Measurements from ENCODE around the gene PLCB1.

The PLCB1 gene

DNA sequence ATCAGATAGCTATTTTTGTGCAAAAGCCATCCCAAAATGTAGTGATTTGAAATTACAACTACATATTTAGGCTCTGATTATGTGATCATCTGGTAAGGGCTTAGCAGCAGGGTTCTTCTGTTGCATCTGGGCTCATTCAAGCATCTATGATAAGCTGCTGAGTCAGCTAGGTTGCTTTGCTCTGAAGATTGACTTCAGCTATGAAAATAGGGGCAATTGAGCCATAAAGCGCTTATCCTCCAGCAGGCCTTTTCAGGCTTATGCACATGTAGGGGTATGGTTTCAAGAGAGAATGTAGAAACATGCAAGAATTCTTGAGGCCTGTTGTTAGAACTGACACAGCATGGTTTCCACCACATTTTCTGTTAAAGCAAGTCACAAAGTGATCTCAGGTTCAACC, 114.1 kb downstream of the PLCB1 start:
- no peaks in the 10 kb centered on the region for H3K27me3 ChIP-seq (ENCODE audit: insufficient read depth, low read depth)
- no peaks in the 10 kb centered on the region for H3K36me3 ChIP-seq (ENCODE audit: insufficient read depth)
- H2AFZ ChIP-seq (ENCODE audit: low read depth), result no peak overlapping the region
- no peak for TF ChIP-seq CTCF (conservative IDR thresholded peaks at IDR 0.05; ENCODE audit: low read depth, low read length)
- no peak overlapping the region for H3K4me3 ChIP-seq (IDR thresholded peaks at IDR 0.05; ENCODE audit: insufficient read depth, low read depth, low read length)
- H3K79me2 ChIP-seq (ENCODE audit: insufficient read depth, low read depth), result no peaks in the 10 kb centered on the region
- H3K9ac ChIP-seq, result no peak overlapping the region
- H3K4me2 ChIP-seq, result no peak overlapping the region
- H3K27ac ChIP-seq, result no peak overlapping the region
- peaks cover 9% of the 10 kb centered on the region for H3K4me1 ChIP-seq (ENCODE audit: low read depth, poor library complexity, severe bottlenecking)
- H4K20me1 ChIP-seq (ENCODE audit: insufficient read depth), result no peaks in the 10 kb centered on the region

DNA sequence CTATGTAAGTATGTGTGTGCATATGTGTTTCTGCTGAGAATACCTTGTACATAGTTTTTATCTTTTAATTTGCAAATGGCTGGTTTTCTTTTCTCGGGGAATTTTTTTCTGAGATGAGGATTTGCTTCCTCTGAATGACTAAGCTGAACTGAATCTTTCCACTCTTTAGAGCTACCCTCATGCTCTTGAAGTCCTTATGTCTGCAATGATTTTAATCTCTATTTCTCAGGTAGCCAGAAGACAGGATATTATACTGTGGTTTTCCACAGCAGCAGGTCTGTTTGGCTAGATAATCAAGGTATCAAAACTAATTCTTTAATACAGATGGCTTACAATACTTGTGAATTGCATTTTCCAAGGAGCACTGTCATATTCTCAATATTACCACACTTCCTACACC, 114.7 kb downstream of the PLCB1 start:
- Histone ChIP-seq H3K36me3 (ENCODE audit: insufficient read depth) (no peaks in the 10 kb centered on the region), H3K9ac (no peak overlapping the region), H3K27ac (no peak overlapping the region), H2AFZ (ENCODE audit: low read depth) (no peak overlapping the region), H3K79me2 (ENCODE audit: insufficient read depth, low read depth) (no peaks in the 10 kb centered on the region), H4K20me1 (ENCODE audit: insufficient read depth) (no peaks in the 10 kb centered on the region), H3K4me2 (no peak overlapping the region), H3K4me1 (ENCODE audit: low read depth, poor library complexity, severe bottlenecking) (peaks cover 9% of the 10 kb centered on the region), H3K27me3 (ENCODE audit: insufficient read depth, low read depth) (no peaks in the 10 kb centered on the region), H3K4me3 (IDR thresholded peaks at IDR 0.05; ENCODE audit: insufficient read depth, low read depth, low read length) (no peak overlapping the region)
- no peak for TF ChIP-seq CTCF (conservative IDR thresholded peaks at IDR 0.05; ENCODE audit: low read depth, low read length)

DNA sequence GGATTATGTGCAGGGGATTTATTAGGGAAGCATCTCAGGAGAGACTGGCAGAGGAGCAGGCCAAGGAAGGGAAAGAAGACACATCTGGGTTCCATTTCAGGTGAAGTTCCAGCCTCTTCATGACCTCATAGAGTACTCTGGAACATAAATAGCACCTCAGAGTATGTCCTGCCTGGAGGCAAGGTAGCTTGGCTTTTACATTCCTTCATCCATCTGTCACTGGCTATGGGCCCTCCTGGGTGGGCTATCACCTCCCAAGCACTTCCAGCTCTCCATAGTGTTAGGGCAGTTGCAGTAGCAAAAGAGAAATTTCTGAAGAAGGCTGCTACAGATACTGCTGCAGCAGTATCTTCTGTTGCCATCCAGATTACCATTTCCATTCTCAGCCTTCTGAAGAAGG, 116.0 kb downstream of the PLCB1 start:
- Histone ChIP-seq H4K20me1 (ENCODE audit: insufficient read depth) (no peaks in the 10 kb centered on the region), H3K4me1 (ENCODE audit: low read depth, poor library complexity, severe bottlenecking) (peaks cover 14% of the 10 kb centered on the region), H3K4me3 (IDR thresholded peaks at IDR 0.05; ENCODE audit: insufficient read depth, low read depth, low read length) (no peak overlapping the region), H3K36me3 (ENCODE audit: insufficient read depth) (no peaks in the 10 kb centered on the region), H3K9ac (no peak overlapping the region), H3K4me2 (no peak overlapping the region), H3K27me3 (ENCODE audit: insufficient read depth, low read depth) (no peaks in the 10 kb centered on the region), H3K79me2 (ENCODE audit: insufficient read depth, low read depth) (no peaks in the 10 kb centered on the region), H2AFZ (ENCODE audit: low read depth) (no peak overlapping the region), H3K27ac (no peak overlapping the region)
- no peak for TF ChIP-seq CTCF (conservative IDR thresholded peaks at IDR 0.05; ENCODE audit: low read depth, low read length)

DNA sequence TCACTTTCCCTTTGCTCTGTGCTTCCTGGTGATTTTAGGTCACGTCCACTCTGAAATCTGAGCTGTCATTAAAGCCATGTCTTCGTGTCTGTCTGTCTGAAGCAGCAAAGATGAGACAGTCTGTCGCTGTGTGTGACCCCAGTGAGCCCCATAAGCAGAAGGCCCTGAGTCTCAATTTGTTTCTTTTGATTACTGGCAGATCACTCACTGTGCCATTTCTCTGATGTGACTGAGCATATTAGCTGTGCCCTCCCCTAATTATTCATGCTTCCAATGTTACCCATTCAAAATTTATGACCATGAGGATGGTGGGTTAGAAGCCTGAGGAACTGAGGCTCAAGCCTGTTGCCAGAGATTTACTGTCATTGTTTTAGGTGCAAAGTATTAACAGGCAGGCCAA, 117.6 kb downstream of the PLCB1 start:
- H3K4me3 ChIP-seq (IDR thresholded peaks at IDR 0.05; ENCODE audit: insufficient read depth, low read depth, low read length), result no peak overlapping the region
- H3K27me3 ChIP-seq (ENCODE audit: insufficient read depth, low read depth), result no peaks in the 10 kb centered on the region
- no peaks in the 10 kb centered on the region for H3K79me2 ChIP-seq (ENCODE audit: insufficient read depth, low read depth)

More for the DNA sequence above, 117.6 kb downstream of the PLCB1 start:
- Histone ChIP-seq H3K4me2 (no peak overlapping the region), H3K4me1 (ENCODE audit: low read depth, poor library complexity, severe bottlenecking) (peaks cover 14% of the 10 kb centered on the region), H3K27ac (no peak overlapping the region), H2AFZ (ENCODE audit: low read depth) (no peak overlapping the region), H4K20me1 (ENCODE audit: insufficient read depth) (no peaks in the 10 kb centered on the region), H3K9ac (no peak overlapping the region), H3K36me3 (ENCODE audit: insufficient read depth) (no peaks in the 10 kb centered on the region)
- TF ChIP-seq CTCF (conservative IDR thresholded peaks at IDR 0.05; ENCODE audit: low read depth, low read length), result no peak

Measured in KMS-11 (cell line).